Smooth muscle cell (in vitro differentiated cells): ENCODE measurements around the gene MIP. TPM values are rescaled to one million over a fixed set of nuclear protein-coding genes. Genes with fewer than 3 reads are reported as not detected.

Source experiments
- DNase-seq: peaks from one replicate; lab custom pipeline; 2025; ENCODE audit not compliant: unreplicated experiment; lab: John Stamatoyannopoulos, UW
- H2AFZ ChIP-seq: fragments of 200-600 bp; sonication (generic); 2 replicates; pipeline ENCODE4 v1.6.0; 2016; ENCODE audit warnings: antibody characterized with exemption, low read depth, mild to moderate bottlenecking
- H3F3A ChIP-seq: fragments of 200-600 bp; sonication (generic); 2 replicates; pipeline ENCODE4 v1.6.0; 2017; ENCODE audit warnings: antibody characterized with exemption, low read depth
- H3K27ac ChIP-seq: fragments of 200-600 bp; sonication (generic); 2 replicates; pipeline ENCODE4 v1.5.1; 2016; ENCODE audit warnings: low read depth, mild to moderate bottlenecking
- H3K27me3 ChIP-seq: fragments of 200-600 bp; sonication (generic); 2 replicates; pipeline ENCODE4 v1.6.1; 2016; ENCODE audit warnings: low read depth, mild to moderate bottlenecking
- H3K36me3 ChIP-seq: fragments of 200-600 bp; sonication (generic); 2 replicates; pipeline ENCODE4 v1.5.1; 2016; ENCODE audit warnings: low read depth
- H3K4me1 ChIP-seq: fragments of 200-600 bp; sonication (generic); 2 replicates; pipeline ENCODE4 v1.5.1; 2016; ENCODE audit warnings: low read depth
- H3K4me2 ChIP-seq: fragments of 200-600 bp; sonication (generic); 2 replicates; pipeline ENCODE4 v1.6.0; 2016; ENCODE audit warnings: mild to moderate bottlenecking
- H3K4me3 ChIP-seq: fragments of 200-600 bp; sonication (generic); 2 replicates; pipeline ENCODE4 v1.5.1; 2016; ENCODE audit warnings: mild to moderate bottlenecking
- H3K79me2 ChIP-seq: fragments of 200-600 bp; sonication (generic); 2 replicates; pipeline ENCODE4 v1.6.0; 2016; ENCODE audit warnings: low read depth, mild to moderate bottlenecking
- H3K9ac ChIP-seq: fragments of 200-600 bp; sonication (generic); 2 replicates; pipeline ENCODE4 v1.6.0; 2016; ENCODE audit warnings: low read depth
- H3K9me3 ChIP-seq: fragments of 200-600 bp; sonication (generic); replicated peaks from 2 replicates; pipeline ENCODE4 v1.5.1; 2016; ENCODE audit warnings: low read depth
- H4K20me1 ChIP-seq: fragments of 200-600 bp; sonication (generic); 2 replicates; pipeline ENCODE4 v1.6.0; 2016; ENCODE audit warnings: low read depth
- CTCF ChIP-seq: fragments of 200-600 bp; sonication (generic); IDR thresholded peaks from 2 replicates; pipeline ENCODE4 v1.5.1; 2017; ENCODE audit warnings: borderline replicate concordance, mild to moderate bottlenecking, antibody characterized with exemption; ENCODE audit not compliant: insufficient read depth, poor library complexity, severe bottlenecking
- WGBS: methylation state at CpG from one replicate; pipeline ENCODE4 v1.1.7; 2016; ENCODE audit warnings: low lambda C conversion rate; 5-methylcytosine and 5-hydroxymethylcytosine counted together
- polyA plus RNA-seq: library from polyadenylated mRNA; unstranded; fragments of >200 nt; fragmentation: Nextera tagmentation; extraction: Ambion mirVana; gene quantifications from 2 replicates; pipeline ENCODE4 v1.2.1, GENCODE V29; 2016
- total RNA-seq: library from RNA; depleted of rRNA; stranded (reverse); fragments of >200 nt; gene quantifications from 2 replicates; pipeline ENCODE4 v1.2.3, GENCODE V29; 2014

Gene MIP
- total and polyA plus RNA-seq, 2 experiments from 2014 or later = not detected

GRCh38 chr12:56425940-56426438 lies 28.5 kb downstream of the MIP start:
- H3K4me1 ChIP-seq = no peaks in the 10 kb centered on the region
- no peak overlapping the region for H3K9ac ChIP-seq
- no peaks in the 10 kb centered on the region for H3K79me2 ChIP-seq
- no peaks in the 10 kb centered on the region for H4K20me1 ChIP-seq
- no peak for DNase-seq
- H2AFZ ChIP-seq = no peak overlapping the region
- WGBS = 66% methylated on average over 3 of the region's 3 CpGs
- H3K27me3 ChIP-seq = no peaks in the 10 kb centered on the region
- no peak overlapping the region for H3K4me3 ChIP-seq
- H3K4me2 ChIP-seq = no peak overlapping the region
- TF ChIP-seq CTCF = no peak
- no peaks in the 10 kb centered on the region for H3K9me3 ChIP-seq
- no peaks in the 10 kb centered on the region for H3F3A ChIP-seq
- no peaks in the 10 kb centered on the region for H3K36me3 ChIP-seq
- no peak overlapping the region for H3K27ac ChIP-seq

DNA sequence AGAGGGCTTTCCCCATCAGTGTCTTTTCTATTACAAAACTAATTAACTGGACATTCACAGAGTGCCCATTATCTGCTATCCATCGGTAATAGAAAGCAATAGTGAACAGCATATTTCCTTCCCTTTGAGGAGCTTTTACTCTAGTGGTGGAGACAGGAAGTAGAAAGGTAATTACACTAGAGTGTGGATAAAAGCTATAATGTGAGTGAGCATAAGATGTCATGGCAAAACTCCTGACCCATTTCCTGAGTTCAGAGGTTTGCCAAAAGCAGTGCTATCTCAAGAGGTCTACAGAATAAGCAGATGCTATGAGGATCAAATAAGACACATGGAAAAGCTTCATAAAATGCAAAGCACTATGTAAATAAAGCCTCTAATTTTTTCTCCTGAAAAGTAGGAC lies 29.3 kb downstream of the MIP start:
- TF ChIP-seq CTCF = no peak
- H3K4me3 ChIP-seq = no peak overlapping the region

DNA sequence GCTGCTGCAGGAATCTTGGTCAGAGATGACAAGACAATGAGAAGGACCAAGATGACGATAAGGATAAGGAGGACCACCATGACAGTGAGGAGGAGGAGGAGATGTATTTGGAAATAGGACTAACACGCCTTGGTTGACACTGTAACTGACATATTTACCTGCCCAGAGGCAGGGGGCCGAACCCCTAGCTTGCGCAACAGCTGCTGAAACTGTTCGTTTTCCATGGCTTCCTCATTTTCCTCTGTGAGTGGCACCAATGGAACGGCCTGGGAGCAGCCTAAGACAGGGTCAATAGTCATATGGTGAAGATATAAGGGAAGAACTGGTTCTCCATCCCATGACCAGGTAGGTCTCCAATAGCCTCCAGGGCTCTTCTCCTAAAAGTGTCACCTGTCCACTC lies 34.0 kb downstream of the MIP start:
- no peaks in the 10 kb centered on the region for H3K4me1 ChIP-seq
- no peak overlapping the region for H3K4me3 ChIP-seq
- H2AFZ ChIP-seq = no peak overlapping the region
- no peaks in the 10 kb centered on the region for H3K79me2 ChIP-seq
- H3K27ac ChIP-seq = no peak overlapping the region
- H3K27me3 ChIP-seq = no peaks in the 10 kb centered on the region
- no peaks in the 10 kb centered on the region for H3K9me3 ChIP-seq
- H3K4me2 ChIP-seq = no peak overlapping the region
- no peaks in the 10 kb centered on the region for H3K36me3 ChIP-seq
- no peaks in the 10 kb centered on the region for H3F3A ChIP-seq
- H4K20me1 ChIP-seq = no peaks in the 10 kb centered on the region
- H3K9ac ChIP-seq = no peak overlapping the region
- 96% methylated on average over 6 of the region's 6 CpGs for WGBS
- DNase-seq = no peak
- no peak for TF ChIP-seq CTCF

More for the DNA sequence above, 29.3 kb downstream of the MIP start:
- no peak for DNase-seq
- H3K4me2 ChIP-seq = no peak overlapping the region
- 100% methylated on average over 1 of the region's 1 CpG for WGBS
- H2AFZ ChIP-seq = no peak overlapping the region
- H3K4me1 ChIP-seq = no peaks in the 10 kb centered on the region
- H3K9ac ChIP-seq = no peak overlapping the region
- no peaks in the 10 kb centered on the region for H3K36me3 ChIP-seq
- H3K27me3 ChIP-seq = no peaks in the 10 kb centered on the region
- no peaks in the 10 kb centered on the region for H3F3A ChIP-seq
- no peaks in the 10 kb centered on the region for H4K20me1 ChIP-seq
- no peaks in the 10 kb centered on the region for H3K79me2 ChIP-seq
- H3K9me3 ChIP-seq = no peaks in the 10 kb centered on the region
- H3K27ac ChIP-seq = no peak overlapping the region

DNA sequence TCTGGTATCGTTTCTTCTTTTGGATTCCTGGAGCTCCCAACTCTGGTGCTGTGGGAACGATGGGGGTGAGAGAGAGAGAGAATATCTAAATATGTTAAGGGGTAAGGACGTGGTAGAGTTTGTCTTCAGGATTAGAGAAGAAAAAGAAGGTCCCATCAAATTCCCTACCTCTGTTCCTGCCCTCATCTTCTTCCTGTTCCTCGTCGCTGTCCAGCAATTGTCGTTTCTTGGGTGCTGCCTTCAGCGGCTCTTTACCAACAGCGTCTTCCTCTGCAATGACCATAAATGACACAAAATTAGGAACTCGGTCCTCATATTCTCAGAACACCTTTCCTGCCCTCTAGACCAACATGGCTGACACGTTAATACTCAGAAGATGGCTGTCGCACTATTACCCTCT lies 36.7 kb downstream of the MIP start:
- Histone ChIP-seq H3K4me1 (no peaks in the 10 kb centered on the region), H4K20me1 (no peaks in the 10 kb centered on the region), H3K27me3 (no peaks in the 10 kb centered on the region), H2AFZ (no peak overlapping the region), H3K4me3 (no peak overlapping the region), H3F3A (no peaks in the 10 kb centered on the region), H3K9me3 (no peaks in the 10 kb centered on the region), H3K27ac (no peak overlapping the region), H3K79me2 (no peaks in the 10 kb centered on the region), H3K36me3 (no peaks in the 10 kb centered on the region), H3K4me2 (no peak overlapping the region), H3K9ac (no peak overlapping the region)
- WGBS = 96% methylated on average over 11 of the region's 11 CpGs
- TF ChIP-seq CTCF = no peak
- no peak for DNase-seq
